Activated naive CD4-positive, alpha-beta T cell treated with anti-CD3 and anti-CD28 coated beads, Interleukin-2, amount 50 U/mL, for 24 hours (primary cell): ENCODE measurements around the gene RASSF1.

Experiments used
- H3K27ac Mint-ChIP-seq: one replicate; pipeline ENCODE4 v1.8.0; 2021; ENCODE audit warnings: mild to moderate bottlenecking, mixed read lengths
- H3K27me3 Mint-ChIP-seq: one replicate; pipeline ENCODE4 v1.8.0; 2021; ENCODE audit warnings: mixed read lengths
- H3K36me3 Mint-ChIP-seq: one replicate; pipeline ENCODE4 v1.8.0; 2021; ENCODE audit warnings: mixed read lengths
- H3K4me1 Mint-ChIP-seq: one replicate; pipeline ENCODE4 v1.8.0; 2021; ENCODE audit warnings: mixed read lengths
- H3K4me3 Mint-ChIP-seq: one replicate; pipeline ENCODE4 v1.8.0; 2021; ENCODE audit warnings: mild to moderate bottlenecking, mixed read lengths
- H3K9me3 Mint-ChIP-seq: one replicate; pipeline ENCODE4 v1.8.0; 2021; ENCODE audit warnings: mixed read lengths

RASSF1 gene

GRCh38 chr3:50373146-50374051, 32.8 kb upstream of the RASSF1 start:
- H3K27me3 Mint-ChIP-seq = no peaks in the 10 kb centered on the region
- H3K4me1 Mint-ChIP-seq = peaks cover 19% of the 10 kb centered on the region
- no peaks in the 10 kb centered on the region for H3K36me3 Mint-ChIP-seq
- no peak overlapping the region for H3K4me3 Mint-ChIP-seq
- H3K27ac Mint-ChIP-seq = no peak overlapping the region
- no peaks in the 10 kb centered on the region for H3K9me3 Mint-ChIP-seq

- H3K9me3 Mint-ChIP-seq = no peaks in the 10 kb centered on the region
- H3K36me3 Mint-ChIP-seq = no peaks in the 10 kb centered on the region
- H3K27ac Mint-ChIP-seq = no peak overlapping the region
- no peak overlapping the region for H3K4me3 Mint-ChIP-seq
- H3K4me1 Mint-ChIP-seq = peaks cover 23% of the 10 kb centered on the region
- no peaks in the 10 kb centered on the region for H3K27me3 Mint-ChIP-seq
Observed at GRCh38 chr3:50372349-50372748, 31.7 kb upstream of the RASSF1 start.

GRCh38 chr3:50371133-50371685, 30.6 kb upstream of the RASSF1 start:
- H3K36me3 Mint-ChIP-seq = no peaks in the 10 kb centered on the region
- H3K4me1 Mint-ChIP-seq = peaks cover 30% of the 10 kb centered on the region
- no peaks in the 10 kb centered on the region for H3K9me3 Mint-ChIP-seq
- H3K27me3 Mint-ChIP-seq = no peaks in the 10 kb centered on the region
- H3K27ac Mint-ChIP-seq = no peak overlapping the region
- H3K4me3 Mint-ChIP-seq = no peak overlapping the region

- Mint-ChIP-seq H3K27ac (no peak overlapping the region), H3K36me3 (no peaks in the 10 kb centered on the region), H3K9me3 (no peaks in the 10 kb centered on the region), H3K4me1 (peaks cover 37% of the 10 kb centered on the region), H3K4me3 (no peak overlapping the region), H3K27me3 (no peaks in the 10 kb centered on the region)
Observed at GRCh38 chr3:50370594-50370993, 30.0 kb upstream of the RASSF1 start.

- peaks cover 42% of the 10 kb centered on the region for H3K4me1 Mint-ChIP-seq
- no peaks in the 10 kb centered on the region for H3K9me3 Mint-ChIP-seq
- no peaks in the 10 kb centered on the region for H3K27me3 Mint-ChIP-seq
- H3K27ac Mint-ChIP-seq = no peak overlapping the region
- H3K36me3 Mint-ChIP-seq = no peaks in the 10 kb centered on the region
- no peak overlapping the region for H3K4me3 Mint-ChIP-seq
Observed at GRCh38 chr3:50369012-50369670, 28.5 kb upstream of the RASSF1 start.

GRCh38 chr3:50365842-50366220, 25.2 kb upstream of the RASSF1 start:
- Mint-ChIP-seq H3K4me3 (peak overlapping the region; percentile 86), H3K9me3 (no peaks in the 10 kb centered on the region), H3K4me1 (peaks cover 30% of the 10 kb centered on the region), H3K36me3 (no peaks in the 10 kb centered on the region), H3K27me3 (no peaks in the 10 kb centered on the region), H3K27ac (peak overlapping the region; percentile 59)

- Mint-ChIP-seq H3K4me3 (peak overlapping the region; percentile 86), H3K27ac (peak overlapping the region; percentile 59), H3K36me3 (no peaks in the 10 kb centered on the region)
Observed at GRCh38 chr3:50365080-50365841, 24.6 kb upstream of the RASSF1 start.

GRCh38 chr3:50364573-50365079, 24.0 kb upstream of the RASSF1 start:
- Mint-ChIP-seq H3K36me3 (no peaks in the 10 kb centered on the region), H3K4me3 (peak overlapping the region; percentile 86), H3K27ac (no peak overlapping the region), H3K9me3 (no peaks in the 10 kb centered on the region), H3K4me1 (peaks cover 35% of the 10 kb centered on the region), H3K27me3 (no peaks in the 10 kb centered on the region)

More at GRCh38 chr3:50365080-50365841, 24.6 kb upstream of the RASSF1 start:
- no peaks in the 10 kb centered on the region for H3K27me3 Mint-ChIP-seq
- H3K4me1 Mint-ChIP-seq = peaks cover 30% of the 10 kb centered on the region
- H3K9me3 Mint-ChIP-seq = no peaks in the 10 kb centered on the region

- Mint-ChIP-seq H3K4me1 (peaks cover 36% of the 10 kb centered on the region), H3K9me3 (no peaks in the 10 kb centered on the region), H3K36me3 (peaks cover 5% of the 10 kb centered on the region), H3K4me3 (peak overlapping the region; percentile 98), H3K27me3 (no peaks in the 10 kb centered on the region), H3K27ac (peak overlapping the region; percentile 98)
Observed at GRCh38 chr3:50359760-50360110, 19.1 kb upstream of the RASSF1 start.

- Mint-ChIP-seq H3K36me3 (peaks cover 7% of the 10 kb centered on the region), H3K27me3 (no peaks in the 10 kb centered on the region), H3K27ac (peak within 1 kb of the TSS; percentile 98), H3K4me1 (peaks cover 40% of the 10 kb centered on the region), H3K9me3 (no peaks in the 10 kb centered on the region), H3K4me3 (peak within 1 kb of the TSS; percentile 98)
Observed at GRCh38 chr3:50358911-50359759, 18.5 kb upstream of the RASSF1 start, which contains the start of gene TMEM115. TSS of gene TMEM115 (minus strand) at chr3:50359521. CDS start at chr3:50359063, 458 bp downstream.

- Mint-ChIP-seq H3K4me3 (peak overlapping the region; percentile 93), H3K27me3 (no peaks in the 10 kb centered on the region), H3K4me1 (peaks cover 41% of the 10 kb centered on the region), H3K9me3 (no peaks in the 10 kb centered on the region), H3K36me3 (peaks cover 8% of the 10 kb centered on the region), H3K27ac (peak overlapping the region; percentile 92)
Observed at GRCh38 chr3:50358355-50358910, 17.8 kb upstream of the RASSF1 start.

GRCh38 chr3:50357481-50357880, 16.8 kb upstream of the RASSF1 start:
- Mint-ChIP-seq H3K4me3 (peak overlapping the region; percentile 93), H3K36me3 (peaks cover 8% of the 10 kb centered on the region), H3K4me1 (peaks cover 41% of the 10 kb centered on the region), H3K27ac (peak overlapping the region; percentile 87), H3K9me3 (no peaks in the 10 kb centered on the region), H3K27me3 (no peaks in the 10 kb centered on the region)

GRCh38 chr3:50356553-50356952, 15.9 kb upstream of the RASSF1 start:
- Mint-ChIP-seq H3K27me3 (no peaks in the 10 kb centered on the region), H3K36me3 (peaks cover 8% of the 10 kb centered on the region), H3K4me1 (peaks cover 47% of the 10 kb centered on the region), H3K4me3 (peak overlapping the region; percentile 93), H3K9me3 (no peaks in the 10 kb centered on the region), H3K27ac (no peak overlapping the region)

GRCh38 chr3:50355829-50356552, 15.4 kb upstream of the RASSF1 start:
- H3K27ac Mint-ChIP-seq = peak overlapping the region; percentile 55
- no peaks in the 10 kb centered on the region for H3K9me3 Mint-ChIP-seq
- H3K36me3 Mint-ChIP-seq = peaks cover 8% of the 10 kb centered on the region
- no peaks in the 10 kb centered on the region for H3K27me3 Mint-ChIP-seq
- peaks cover 52% of the 10 kb centered on the region for H3K4me1 Mint-ChIP-seq
- H3K4me3 Mint-ChIP-seq = peak overlapping the region; percentile 93
